GM12878 (cell line): ENCODE data around the gene NPAS3. TPM values are rescaled to one million over a fixed set of nuclear protein-coding genes. Genes with fewer than 3 reads are reported as not detected.

Source experiments
- ATAC-seq: fragments of 200-7000 bp; cut with Tn5 transposase; 3 replicates; pipeline ENCODE4 v1.9.1; 2020; ENCODE audit warnings: mild to moderate bottlenecking, moderate library complexity
- BruUV-seq: library from RNA; stranded (reverse); fragments of 400-500 nt; replicated peaks from 2 replicates; lab custom pipeline; 2021; lab: Mats Ljungman, UMichigan
- CTCF ChIA-PET: fragments of 300-600 bp; sonication (Branson Sonifier 250); formaldehyde crosslinking; extraction: SDS; loops from one replicate; lab custom pipeline; 2021; ENCODE audit warnings: inconsistent platforms; lab: Yijun Ruan, JAX
- POLR2A ChIA-PET: fragments of 350-600 bp; formaldehyde crosslinking; extraction: SDS; loops from one replicate; lab custom pipeline; 2021; ENCODE audit warnings: inconsistent platforms; lab: Charles Lee
- RAD21 ChIA-PET: fragments of 300-600 bp; sonication (Branson Sonifier 250); formaldehyde crosslinking; loops from one replicate; lab custom pipeline; 2023; ENCODE audit warnings: antibody characterized with exemption; ENCODE audit not compliant: unreplicated experiment; lab: Charles Lee
- SMC1A ChIA-PET: fragments of 300-600 bp; sonication (Branson Sonifier 250); formaldehyde crosslinking; loops from one replicate; lab custom pipeline; 2023; ENCODE audit not compliant: unreplicated experiment, uncharacterized antibody; lab: Charles Lee
- DNase-seq: peaks from one replicate; pipeline ENCODE4 v3.0.0-alpha.2; 2011; ENCODE audit warnings: low read depth, low spot score
- FAIRE-seq: peaks from 3 replicates; lab custom pipeline; 2011; peaks lifted over from hg19 to GRCh38; lab: Jason Lieb, UNC
- H2AFZ ChIP-seq: 2 replicates; pipeline ENCODE4 v1.6.0; 2011; ENCODE audit warnings: low read depth, low read length, control low read depth; ENCODE audit not compliant: control insufficient read depth
- H3K27ac ChIP-seq: 2 replicates; pipeline ENCODE4 v1.5.1; 2011; ENCODE audit warnings: control low read depth; ENCODE audit not compliant: control insufficient read depth, insufficient read depth
- H3K27me3 ChIP-seq, 2 experiments: replicated peaks in 1 of 2; 2 replicates each; pipeline versions ENCODE4 v1.6.0 to v1.6.1; 2011; ENCODE audit warnings: low read length in 1 of 2; ENCODE audit not compliant: control insufficient read depth in 2 of 2, insufficient read depth in 2 of 2
- H3K36me3 ChIP-seq, 2 experiments: 2 replicates each; pipeline ENCODE4 v1.5.1; 2011; ENCODE audit warnings: low read length in 1 of 2; ENCODE audit not compliant: control insufficient read depth in 2 of 2, insufficient read depth in 2 of 2
- H3K4me1 ChIP-seq: 2 replicates; pipeline ENCODE4 v1.6.1; 2011; ENCODE audit warnings: mild to moderate bottlenecking, low read length, moderate library complexity, mixed read lengths; ENCODE audit not compliant: control insufficient read depth, insufficient read depth
- H3K4me2 ChIP-seq: 2 replicates; pipeline ENCODE4 v1.6.0; 2011; ENCODE audit warnings: control low read depth; ENCODE audit not compliant: control insufficient read depth, insufficient read depth
- H3K4me3 ChIP-seq: fragments of 200-600 bp; sonication (generic); 2 replicates; pipeline ENCODE4 v1.5.1; 2016
- H3K79me2 ChIP-seq: 2 replicates; pipeline ENCODE4 v1.6.0; 2011; ENCODE audit warnings: low read length; ENCODE audit not compliant: control insufficient read depth, insufficient read depth
- H3K9ac ChIP-seq: 2 replicates; pipeline ENCODE4 v1.8.0; 2011; ENCODE audit warnings: low read length, control low read depth, mixed read lengths; ENCODE audit not compliant: control insufficient read depth, insufficient read depth
- H3K9me3 ChIP-seq: replicated peaks from 3 replicates; pipeline ENCODE4 v1.5.1; 2011; ENCODE audit warnings: mild to moderate bottlenecking, low read length; ENCODE audit not compliant: control insufficient read depth, insufficient read depth
- H4K20me1 ChIP-seq: 2 replicates; pipeline ENCODE4 v1.6.0; 2011; ENCODE audit not compliant: control insufficient read depth, insufficient read depth
- CBX3 ChIP-seq: fragments of 200-600 bp; sonication (generic); IDR thresholded peaks from 2 replicates; pipeline ENCODE4 v1.6.1; 2016; ENCODE audit warnings: low read depth, borderline replicate concordance
- CEBPB ChIP-seq, 2 experiments: fragments of 150-350 bp in 1 of 2; IDR thresholded peaks; 2 replicates each; pipeline ENCODE4 v1.6.1; 2012 to 2014; ENCODE audit warnings: low read depth in 2 of 2, low read length in 2 of 2, borderline replicate concordance in 1 of 2, inconsistent platforms in 1 of 2
- EZH2 ChIP-seq: IDR thresholded peaks from 2 replicates; pipeline ENCODE4 v1.6.1; 2012; ENCODE audit warnings: low read depth, mild to moderate bottlenecking, control low read depth, inconsistent platforms, low read length, borderline replicate concordance; ENCODE audit not compliant: control insufficient read depth
- FOS ChIP-seq: IDR thresholded peaks from 3 replicates; pipeline ENCODE4 v1.6.1; 2011; ENCODE audit warnings: borderline replicate concordance; ENCODE audit not compliant: insufficient read length; ENCODE audit errors: extremely low read depth
- IKZF1 ChIP-seq: fragments of 450-650 bp; conservative IDR thresholded peaks from 2 replicates; pipeline ENCODE4 v1.6.1; 2017; ENCODE audit warnings: antibody characterized with exemption, mild to moderate bottlenecking
- NBN ChIP-seq: fragments of 450-650 bp; IDR thresholded peaks from 2 replicates; pipeline ENCODE4 v1.6.1; 2016
- NFYB ChIP-seq: IDR thresholded peaks from 2 replicates; pipeline ENCODE4 v1.6.1; 2011; ENCODE audit warnings: low read depth, mild to moderate bottlenecking, low read length, improper control_type of control experiment, moderate library complexity; ENCODE audit not compliant: insufficient read depth
- SPI1 ChIP-seq: IDR thresholded peaks from 2 replicates; pipeline ENCODE4 v1.6.1; 2011; ENCODE audit warnings: low read depth, mild to moderate bottlenecking, low read length, moderate library complexity, borderline replicate concordance; ENCODE audit not compliant: insufficient read depth
- TARDBP ChIP-seq: IDR thresholded peaks from 2 replicates; pipeline ENCODE4 v1.6.1; 2016; ENCODE audit warnings: borderline replicate concordance
- ZNF207 ChIP-seq: fragments of 450-650 bp; IDR thresholded peaks from 2 replicates; pipeline ENCODE4 v1.6.1; 2014; ENCODE audit warnings: antibody characterized with exemption, mild to moderate bottlenecking, borderline replicate concordance
- WGBS: methylation state at CpG from one replicate; pipeline ENCODE4 v1.1.6; 2016; ENCODE audit warnings: low lambda C conversion rate; ENCODE audit not compliant: insufficient replicate concordance, insufficient coverage; ENCODE audit errors: missing lambda C conversion rate; 5-methylcytosine and 5-hydroxymethylcytosine counted together
- in situ Hi-C: fragments of 300-500 bp; cut with MboI; formaldehyde crosslinking; loops from 9 replicates; pipeline ENCODE4 v1.14.3; 2018; ENCODE audit warnings: mixed read lengths
- intact Hi-C: fragments of 100-400 bp; cut with micrococcal nuclease; formaldehyde crosslinking; loops from one replicate; pipeline ENCODE4 v1.14.2; 2022; ENCODE audit not compliant: unreplicated experiment
- polyA plus RNA-seq, 11 experiments: library from polyadenylated mRNA; depleted of rRNA in 4 of 11; unstranded in 6 of 11; stranded (reverse) in 5 of 11; fragments of >200 nt; fragmentation: Nextera tagmentation in 4 of 11; fragmentation: Illumina TruSeq in 1 of 11; extraction: Ambion mirVana in 4 of 11; extraction: Trizol in 1 of 11; gene quantifications; 1 replicate in 1 of 11; 2 replicates in 10 of 11; pipeline versions ENCODE4 v1.2.1 to v1.2.3, GENCODE V29; 2011 to 2016; ENCODE audit warnings: inconsistent platforms in 2 of 11, missing spikeins in 2 of 11, low read depth in 1 of 11
- total RNA-seq, 4 experiments: library from RNA; depleted of rRNA in 3 of 4; stranded (reverse); fragments of >200 nt in 3 of 4; fragmentation: Illumina TruSeq in 1 of 4; extraction: Trizol in 1 of 4; gene quantifications; 2 replicates each; pipeline versions ENCODE4 v1.2.1 to v1.2.3, GENCODE V29; 2013 to 2021
- TF ChIP-seq, protein P1 (sequence below): IDR thresholded peaks from 2 replicates; pipeline ENCODE4 v1.6.1; 2012; ENCODE audit warnings: low read depth, low read length, improper control_type of control experiment
- TF ChIP-seq, protein P2 (sequence below): fragments of 450-650 bp; IDR thresholded peaks from 2 replicates; pipeline ENCODE4 v1.6.1; 2017; ENCODE audit warnings: mild to moderate bottlenecking

NPAS3 gene
- total and polyA plus RNA-seq, 10 of the 15 experiments (the other 5 are each of a cell fraction or from before 2014, with no cell fraction given), result under 0.01 to 2.7 (median 0.03) TPM; not detected in 6

DNA sequence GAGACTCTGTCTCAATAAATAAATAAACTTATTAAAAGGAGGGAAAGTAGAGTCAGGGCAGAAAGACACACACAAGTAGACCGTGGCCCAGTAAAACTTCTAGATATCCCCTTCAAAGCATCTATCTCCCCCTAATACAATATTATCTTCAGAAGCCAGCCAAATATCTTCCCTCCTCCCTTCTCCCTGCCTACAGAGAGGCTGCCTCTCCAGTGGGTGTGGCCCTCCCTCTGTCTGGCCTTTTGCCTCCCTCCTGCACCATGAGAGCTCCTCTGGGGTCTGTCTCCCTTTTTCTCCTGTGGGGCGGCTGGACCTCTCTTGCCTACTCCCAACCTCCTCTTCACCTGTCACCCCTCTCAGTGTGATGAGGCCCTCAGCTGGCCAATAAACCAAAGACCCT lies 873.0 kb downstream of the NPAS3 start:
- no peaks in the 10 kb centered on the region for H3K4me1 ChIP-seq
- ChIA-PET RAD21 (no interaction called here), CTCF (no interaction called here), POLR2A (no interaction called here), SMC1A (interaction anchor here (0.6 kb wide), 1 partner anchor 185 kb away, joined by 3 read pairs; no protein-coding TSS in a partner anchor)
- WGBS, result 67% methylated on average over 2 of the region's 2 CpGs
- no peak overlapping the region for H2AFZ ChIP-seq
- DNase-seq (no peak), FAIRE-seq (no peak), ATAC-seq (no peak)
- H3K9ac ChIP-seq, result no peak overlapping the region
- no peaks in the 10 kb centered on the region for H3K36me3 ChIP-seq
- no peak for TF ChIP-seq SPI1
- TF ChIP-seq ZNF207, result no peak
- no peak for TF ChIP-seq IKZF1
- TF ChIP-seq, protein P1, sequence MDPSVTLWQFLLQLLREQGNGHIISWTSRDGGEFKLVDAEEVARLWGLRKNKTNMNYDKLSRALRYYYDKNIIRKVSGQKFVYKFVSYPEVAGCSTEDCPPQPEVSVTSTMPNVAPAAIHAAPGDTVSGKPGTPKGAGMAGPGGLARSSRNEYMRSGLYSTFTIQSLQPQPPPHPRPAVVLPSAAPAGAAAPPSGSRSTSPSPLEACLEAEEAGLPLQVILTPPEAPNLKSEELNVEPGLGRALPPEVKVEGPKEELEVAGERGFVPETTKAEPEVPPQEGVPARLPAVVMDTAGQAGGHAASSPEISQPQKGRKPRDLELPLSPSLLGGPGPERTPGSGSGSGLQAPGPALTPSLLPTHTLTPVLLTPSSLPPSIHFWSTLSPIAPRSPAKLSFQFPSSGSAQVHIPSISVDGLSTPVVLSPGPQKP, result no peak
- no peak for TF ChIP-seq CBX3
- TF ChIP-seq NFYB, result no peak
- no peak for TF ChIP-seq CEBPB (IDR thresholded peaks at IDR 0.05; ENCODE audit: borderline replicate concordance in 1 of 2, low read depth in 2 of 2, low read length in 2 of 2)
- no peak for TF ChIP-seq EZH2
- TF ChIP-seq FOS, result no peak
- TF ChIP-seq, protein P2, sequence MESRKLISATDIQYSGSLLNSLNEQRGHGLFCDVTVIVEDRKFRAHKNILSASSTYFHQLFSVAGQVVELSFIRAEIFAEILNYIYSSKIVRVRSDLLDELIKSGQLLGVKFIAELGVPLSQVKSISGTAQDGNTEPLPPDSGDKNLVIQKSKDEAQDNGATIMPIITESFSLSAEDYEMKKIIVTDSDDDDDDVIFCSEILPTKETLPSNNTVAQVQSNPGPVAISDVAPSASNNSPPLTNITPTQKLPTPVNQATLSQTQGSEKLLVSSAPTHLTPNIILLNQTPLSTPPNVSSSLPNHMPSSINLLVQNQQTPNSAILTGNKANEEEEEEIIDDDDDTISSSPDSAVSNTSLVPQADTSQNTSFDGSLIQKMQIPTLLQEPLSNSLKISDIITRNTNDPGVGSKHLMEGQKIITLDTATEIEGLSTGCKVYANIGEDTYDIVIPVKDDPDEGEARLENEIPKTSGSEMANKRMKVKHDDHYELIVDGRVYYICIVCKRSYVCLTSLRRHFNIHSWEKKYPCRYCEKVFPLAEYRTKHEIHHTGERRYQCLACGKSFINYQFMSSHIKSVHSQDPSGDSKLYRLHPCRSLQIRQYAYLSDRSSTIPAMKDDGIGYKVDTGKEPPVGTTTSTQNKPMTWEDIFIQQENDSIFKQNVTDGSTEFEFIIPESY, result no peak
- no peak for TF ChIP-seq TARDBP
- TF ChIP-seq NBN, result no peak
- no peaks in the 10 kb centered on the region for H3K79me2 ChIP-seq
- no peak overlapping the region for H3K4me3 ChIP-seq
- no peak overlapping the region for H3K4me2 ChIP-seq
- H3K9me3 ChIP-seq, result no peaks in the 10 kb centered on the region
- intact Hi-C loops (no loop called here), in situ Hi-C loops (no loop called here)
- H4K20me1 ChIP-seq, result no peaks in the 10 kb centered on the region
- H3K27me3 ChIP-seq, result peaks cover 0 to 3% of the 10 kb centered on the region in 2 experiments; a peak in 1 of 4 replicates
- no peak overlapping the region for H3K27ac ChIP-seq
- no TSS peak for BruUV-seq
